Measurements from ENCODE around the gene WNT5B. TPM values are rescaled to one million over a fixed set of nuclear protein-coding genes. Genes with fewer than 3 reads are reported as not detected.

WNT5B gene
- total and polyA plus RNA-seq, 4 donors, result 0.59 to 2.4 (median 0.97) TPM

- H3K36me3 ChIP-seq (ENCODE audit: control insufficient read depth in 4 of 4, insufficient read depth in 3 of 4, low read depth in 1 of 4, low read length in 3 of 4), result peaks cover 0 to under 1% (median 0%) of the 10 kb centered on the region in 4 donors
- no peak overlapping the region for H3K4me3 ChIP-seq (ENCODE audit: low read depth in 1 of 3, low read length in 3 of 3)
- H3K9me3 ChIP-seq (ENCODE audit: control insufficient read depth in 4 of 4, low read length in 3 of 4), result no peaks in the 10 kb centered on the region
- no peak for DNase-seq (ENCODE audit: low spot score)
- no peak overlapping the region for H3K9ac ChIP-seq (ENCODE audit: low read depth in 1 of 2, low read length in 2 of 2)
- H3K4me1 ChIP-seq (ENCODE audit: control insufficient read depth in 4 of 4, insufficient read depth in 4 of 4, low read length in 3 of 4), result peaks cover 0 to 16% (median 15%) of the 10 kb centered on the region in 4 donors
- H3K27me3 ChIP-seq (ENCODE audit: control insufficient read depth in 4 of 4, insufficient read depth in 4 of 4, low read length in 3 of 4), result no peaks in the 10 kb centered on the region
- TF ChIP-seq, protein P1, sequence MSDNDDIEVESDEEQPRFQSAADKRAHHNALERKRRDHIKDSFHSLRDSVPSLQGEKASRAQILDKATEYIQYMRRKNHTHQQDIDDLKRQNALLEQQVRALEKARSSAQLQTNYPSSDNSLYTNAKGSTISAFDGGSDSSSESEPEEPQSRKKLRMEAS (IDR thresholded peaks at IDR 0.05), result no peak
- TF ChIP-seq FOXA1 (IDR thresholded peaks at IDR 0.05) (no peak), NR2F2 (IDR thresholded peaks at IDR 0.05) (no peak), ATF3 (IDR thresholded peaks at IDR 0.05) (no peak), RXRA (IDR thresholded peaks at IDR 0.05) (no peak), YY1 (IDR thresholded peaks at IDR 0.05) (no peak), SP1 (IDR thresholded peaks at IDR 0.05) (no peak), REST (IDR thresholded peaks at IDR 0.05) (no peak), FOXA2 (IDR thresholded peaks at IDR 0.05) (no peak), EGR1 (IDR thresholded peaks at IDR 0.05; ENCODE audit: low read depth in 2 of 2) (no peak), GABPA (IDR thresholded peaks at IDR 0.05 in 1 of 2, conservative IDR thresholded peaks at IDR 0.05 in 1 of 2) (no peak), JUND (IDR thresholded peaks at IDR 0.05) (no peak), TAF1 (conservative IDR thresholded peaks at IDR 0.05) (no peak), ZBTB33 (IDR thresholded peaks at IDR 0.05) (no peak), HNF4A (conservative IDR thresholded peaks at IDR 0.05) (no peak), RAD21 (IDR thresholded peaks at IDR 0.05) (no peak), HNF4G (IDR thresholded peaks at IDR 0.05) (no peak)
- TF ChIP-seq, protein P2, sequence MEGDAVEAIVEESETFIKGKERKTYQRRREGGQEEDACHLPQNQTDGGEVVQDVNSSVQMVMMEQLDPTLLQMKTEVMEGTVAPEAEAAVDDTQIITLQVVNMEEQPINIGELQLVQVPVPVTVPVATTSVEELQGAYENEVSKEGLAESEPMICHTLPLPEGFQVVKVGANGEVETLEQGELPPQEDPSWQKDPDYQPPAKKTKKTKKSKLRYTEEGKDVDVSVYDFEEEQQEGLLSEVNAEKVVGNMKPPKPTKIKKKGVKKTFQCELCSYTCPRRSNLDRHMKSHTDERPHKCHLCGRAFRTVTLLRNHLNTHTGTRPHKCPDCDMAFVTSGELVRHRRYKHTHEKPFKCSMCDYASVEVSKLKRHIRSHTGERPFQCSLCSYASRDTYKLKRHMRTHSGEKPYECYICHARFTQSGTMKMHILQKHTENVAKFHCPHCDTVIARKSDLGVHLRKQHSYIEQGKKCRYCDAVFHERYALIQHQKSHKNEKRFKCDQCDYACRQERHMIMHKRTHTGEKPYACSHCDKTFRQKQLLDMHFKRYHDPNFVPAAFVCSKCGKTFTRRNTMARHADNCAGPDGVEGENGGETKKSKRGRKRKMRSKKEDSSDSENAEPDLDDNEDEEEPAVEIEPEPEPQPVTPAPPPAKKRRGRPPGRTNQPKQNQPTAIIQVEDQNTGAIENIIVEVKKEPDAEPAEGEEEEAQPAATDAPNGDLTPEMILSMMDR (IDR thresholded peaks at IDR 0.05; ENCODE audit: low read depth, low read length, missing input control), result no peak
- H3K27ac ChIP-seq (ENCODE audit: low read depth in 1 of 2, low read length in 2 of 2), result no peak overlapping the region
Observed at GRCh38 chr12:1651946-1652345, 22.9 kb downstream of the WNT5B start.
